GM20000 (cell line): ENCODE data around the gene MVP.

ENCODE experiments used
- DNase-seq: peaks from one replicate; pipeline ENCODE4 v3.0.0; 2012; ENCODE audit warnings: low spot score
- TF ChIP-seq, protein P1 (sequence below): IDR thresholded peaks from 2 replicates; pipeline ENCODE4 v1.5.1; 2012; ENCODE audit warnings: mild to moderate bottlenecking, control low read depth; ENCODE audit errors: extremely low read depth, missing control alignments

MVP gene

DNA sequence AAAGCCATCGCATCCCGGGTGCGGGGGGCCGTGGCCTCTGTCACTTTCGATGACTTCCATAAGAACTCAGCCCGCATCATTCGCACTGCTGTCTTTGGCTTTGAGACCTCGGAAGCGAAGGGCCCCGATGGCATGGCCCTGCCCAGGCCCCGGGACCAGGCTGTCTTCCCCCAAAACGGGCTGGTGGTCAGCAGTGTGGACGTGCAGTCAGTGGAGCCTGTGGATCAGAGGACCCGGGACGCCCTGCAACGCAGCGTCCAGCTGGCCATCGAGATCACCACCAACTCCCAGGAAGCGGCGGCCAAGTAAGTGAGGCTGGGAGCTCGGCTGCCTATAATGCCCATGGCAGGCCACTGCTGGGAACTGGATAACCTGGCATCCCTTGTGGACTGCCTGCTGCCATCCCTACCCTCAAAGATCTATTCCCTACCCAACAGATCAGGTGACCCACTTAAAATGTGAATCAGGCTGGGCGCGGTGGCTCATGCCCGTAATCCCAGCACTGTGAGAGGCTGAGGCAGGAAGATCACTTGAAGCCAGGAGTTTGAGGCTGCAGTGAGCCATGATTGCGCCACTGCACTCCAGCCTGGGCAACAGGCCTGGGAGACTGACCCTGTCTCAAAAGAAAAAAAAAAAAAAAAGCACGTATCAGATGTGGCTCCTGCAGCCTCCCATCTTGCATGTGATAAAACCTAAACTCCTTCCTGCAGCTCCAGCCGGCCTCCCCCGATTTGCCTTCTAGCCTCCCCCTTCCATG is 24.5 kb downstream of the MVP start:
- DNase-seq = no peak
- TF ChIP-seq, protein P1, sequence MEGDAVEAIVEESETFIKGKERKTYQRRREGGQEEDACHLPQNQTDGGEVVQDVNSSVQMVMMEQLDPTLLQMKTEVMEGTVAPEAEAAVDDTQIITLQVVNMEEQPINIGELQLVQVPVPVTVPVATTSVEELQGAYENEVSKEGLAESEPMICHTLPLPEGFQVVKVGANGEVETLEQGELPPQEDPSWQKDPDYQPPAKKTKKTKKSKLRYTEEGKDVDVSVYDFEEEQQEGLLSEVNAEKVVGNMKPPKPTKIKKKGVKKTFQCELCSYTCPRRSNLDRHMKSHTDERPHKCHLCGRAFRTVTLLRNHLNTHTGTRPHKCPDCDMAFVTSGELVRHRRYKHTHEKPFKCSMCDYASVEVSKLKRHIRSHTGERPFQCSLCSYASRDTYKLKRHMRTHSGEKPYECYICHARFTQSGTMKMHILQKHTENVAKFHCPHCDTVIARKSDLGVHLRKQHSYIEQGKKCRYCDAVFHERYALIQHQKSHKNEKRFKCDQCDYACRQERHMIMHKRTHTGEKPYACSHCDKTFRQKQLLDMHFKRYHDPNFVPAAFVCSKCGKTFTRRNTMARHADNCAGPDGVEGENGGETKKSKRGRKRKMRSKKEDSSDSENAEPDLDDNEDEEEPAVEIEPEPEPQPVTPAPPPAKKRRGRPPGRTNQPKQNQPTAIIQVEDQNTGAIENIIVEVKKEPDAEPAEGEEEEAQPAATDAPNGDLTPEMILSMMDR = no peak

DNA sequence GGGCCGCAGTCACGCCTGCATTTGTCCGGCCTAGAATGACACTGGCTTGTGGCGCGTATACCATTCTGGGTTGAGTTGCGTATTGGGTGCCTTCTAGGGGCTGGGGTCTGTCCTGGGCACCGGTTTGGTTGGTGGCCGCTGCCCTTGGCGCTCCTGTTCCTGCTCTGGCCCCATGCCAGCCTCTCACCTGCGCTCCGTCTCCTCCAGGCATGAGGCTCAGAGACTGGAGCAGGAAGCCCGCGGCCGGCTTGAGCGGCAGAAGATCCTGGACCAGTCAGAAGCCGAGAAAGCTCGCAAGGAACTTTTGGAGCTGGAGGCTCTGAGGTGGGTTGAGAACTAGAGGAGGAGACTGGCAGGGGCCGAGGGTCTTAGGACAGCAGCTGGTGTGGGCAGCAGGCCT is 25.4 kb downstream of the MVP start:
- DNase-seq = no peak
- TF ChIP-seq, protein P1 = no peak

DNA sequence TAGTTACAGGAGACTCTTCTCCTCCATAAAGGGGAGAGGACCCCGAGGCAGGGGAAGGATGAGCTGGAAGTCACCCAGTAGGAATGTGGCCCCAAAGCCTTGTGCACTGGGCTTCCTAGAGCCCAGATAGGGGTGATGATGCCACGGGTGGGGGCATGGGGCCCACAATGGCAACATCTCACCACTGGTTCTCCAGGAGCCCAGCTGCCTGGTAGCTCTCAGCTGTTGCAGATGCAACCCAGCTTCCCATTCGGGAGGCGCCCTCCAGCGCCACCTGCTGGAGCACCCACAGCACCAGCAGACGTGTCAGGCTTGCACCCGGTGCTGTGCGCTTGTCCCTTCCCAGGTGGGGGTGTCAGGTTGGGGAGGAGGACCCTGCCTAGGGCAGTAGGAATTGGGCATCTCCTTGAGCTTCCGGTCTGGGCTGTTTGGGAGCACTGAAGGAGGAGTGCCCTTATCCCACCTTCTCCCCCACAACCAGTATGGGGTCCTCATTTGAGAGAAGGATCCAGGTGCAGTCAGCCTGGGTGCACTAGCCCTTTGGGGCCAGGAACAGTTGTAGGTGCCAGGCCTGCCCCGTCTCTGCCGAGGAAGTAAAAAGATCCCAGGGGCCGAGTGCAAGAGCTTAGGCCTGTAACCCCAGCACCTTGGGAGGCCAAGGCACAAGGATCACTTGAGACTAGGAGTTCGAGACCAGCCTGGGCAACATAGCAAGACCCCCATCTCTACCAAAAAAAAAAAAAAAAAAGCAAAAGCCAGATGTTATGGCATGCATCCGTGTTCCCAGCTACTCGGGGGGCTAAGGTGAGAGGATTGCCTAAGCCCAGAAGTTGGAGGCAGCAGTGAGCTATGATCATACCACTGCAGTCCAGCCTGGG is 28.4 kb downstream of the MVP start:
- DNase-seq = peak; percentile 82
- TF ChIP-seq, protein P1 = peak; percentile 95

DNA sequence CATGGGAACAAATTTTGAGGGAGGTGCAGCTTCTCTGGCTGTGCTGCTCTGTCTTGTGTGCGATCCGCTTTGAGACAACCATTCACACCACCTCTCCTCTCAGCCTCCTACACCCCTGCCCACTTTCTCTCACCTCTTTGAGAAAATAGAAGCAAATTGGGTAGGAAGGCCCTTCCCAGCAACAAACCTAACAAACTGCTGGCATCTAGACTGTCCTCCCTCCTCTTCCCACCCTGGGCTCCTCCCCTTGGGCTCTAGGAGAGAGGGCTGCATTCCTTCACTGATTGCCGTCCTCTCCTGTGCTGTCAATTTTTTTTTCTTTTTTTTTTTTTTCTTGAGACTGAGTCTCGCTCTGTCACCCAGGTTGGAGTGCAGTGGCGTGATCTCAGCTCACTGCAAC is 29.2 kb downstream of the MVP start:
- no peak for DNase-seq
- TF ChIP-seq, protein P1 = no peak

DNA sequence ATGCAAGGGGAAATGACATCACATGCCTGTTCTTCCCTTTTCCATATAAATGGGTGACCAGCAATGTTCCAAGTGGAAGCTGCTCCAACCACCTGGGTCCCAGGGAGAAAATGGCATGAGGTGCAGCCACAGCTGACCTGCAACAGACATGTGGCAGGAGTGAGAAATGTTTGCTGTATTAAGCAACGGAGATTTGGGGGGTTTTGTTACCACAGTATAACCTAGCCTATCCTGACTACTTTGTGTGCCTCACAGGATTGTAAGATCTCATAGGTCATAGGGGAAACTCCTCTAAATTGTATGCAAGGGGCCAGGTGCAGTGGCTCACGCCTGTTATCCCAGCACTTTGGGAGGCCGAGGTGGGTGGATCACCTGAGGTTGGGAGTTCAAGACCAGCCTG is 30.7 kb downstream of the MVP start:
- no peak for DNase-seq
- TF ChIP-seq, protein P1 = no peak

DNA sequence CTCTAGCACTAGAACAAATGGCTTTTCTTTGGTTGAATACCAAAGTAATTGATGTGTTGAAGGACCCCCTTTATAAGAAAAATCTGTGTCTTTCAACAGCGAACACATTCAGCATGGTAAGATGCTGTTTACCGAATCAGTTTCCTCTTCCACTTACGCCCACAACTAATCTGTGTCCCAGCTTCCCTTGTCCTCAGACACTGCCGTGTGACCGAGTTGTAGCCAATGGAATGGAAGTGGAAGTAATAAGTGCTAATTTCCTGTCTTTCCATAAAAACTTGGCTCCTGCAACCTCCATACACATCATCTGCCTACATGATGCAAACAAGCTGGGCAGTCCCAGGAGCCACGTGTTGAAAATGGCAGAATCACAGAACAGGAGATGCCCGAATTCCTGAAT is 32.4 kb downstream of the MVP start:
- DNase-seq = no peak
- TF ChIP-seq, protein P1 = no peak

DNA sequence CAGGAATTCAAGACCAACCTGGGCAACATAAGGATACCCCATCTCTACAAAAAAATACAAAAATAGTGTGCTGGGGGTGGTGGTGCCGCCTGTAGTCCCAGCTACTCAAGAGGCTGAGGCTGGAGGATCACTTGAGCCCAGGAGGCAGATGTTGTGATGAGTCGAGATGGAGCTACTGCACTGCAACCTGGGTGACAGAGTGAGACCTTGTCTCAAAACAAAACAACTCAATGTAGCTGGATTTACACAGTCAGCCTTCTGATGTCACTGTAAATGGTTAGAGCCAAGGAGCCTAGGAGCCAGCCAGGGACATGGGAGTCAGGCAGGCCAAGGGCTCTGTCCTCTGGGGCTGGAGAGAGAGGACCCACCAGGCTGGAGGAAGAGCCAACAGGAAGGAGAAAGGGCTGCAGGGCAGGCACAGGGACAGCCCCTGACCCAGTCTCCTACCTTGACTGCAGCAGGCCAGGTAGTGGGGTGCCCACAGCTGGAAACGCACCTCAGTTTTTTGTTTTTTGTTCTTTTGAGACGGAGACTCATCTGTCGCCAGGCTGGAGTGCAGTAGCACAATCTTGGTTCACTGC is 34.3 kb downstream of the MVP start:
- no peak for DNase-seq
- TF ChIP-seq, protein P1 = no peak
